GM12878 (cell line): ENCODE data around the gene CCR1. TPM values are rescaled to one million over a fixed set of nuclear protein-coding genes. Genes with fewer than 3 reads are reported as not detected.

ENCODE experiments used
- ATAC-seq: fragments of 200-7000 bp; cut with Tn5 transposase; 3 replicates; pipeline ENCODE4 v1.9.1; 2020; ENCODE audit warnings: mild to moderate bottlenecking, moderate library complexity
- BruUV-seq: library from RNA; stranded (reverse); fragments of 400-500 nt; replicated peaks from 2 replicates; lab custom pipeline; 2021; lab: Mats Ljungman, UMichigan
- CTCF ChIA-PET: fragments of 300-600 bp; sonication (Branson Sonifier 250); formaldehyde crosslinking; extraction: SDS; loops from one replicate; lab custom pipeline; 2021; ENCODE audit warnings: inconsistent platforms; lab: Yijun Ruan, JAX
- POLR2A ChIA-PET: fragments of 350-600 bp; formaldehyde crosslinking; extraction: SDS; loops from one replicate; lab custom pipeline; 2021; ENCODE audit warnings: inconsistent platforms; lab: Charles Lee
- RAD21 ChIA-PET: fragments of 300-600 bp; sonication (Branson Sonifier 250); formaldehyde crosslinking; loops from one replicate; lab custom pipeline; 2023; ENCODE audit warnings: antibody characterized with exemption; ENCODE audit not compliant: unreplicated experiment; lab: Charles Lee
- SMC1A ChIA-PET: fragments of 300-600 bp; sonication (Branson Sonifier 250); formaldehyde crosslinking; loops from one replicate; lab custom pipeline; 2023; ENCODE audit not compliant: unreplicated experiment, uncharacterized antibody; lab: Charles Lee
- DNase-seq: peaks from one replicate; pipeline ENCODE4 v3.0.0-alpha.2; 2011; ENCODE audit warnings: low read depth, low spot score
- FAIRE-seq: peaks from 3 replicates; lab custom pipeline; 2011; peaks lifted over from hg19 to GRCh38; lab: Jason Lieb, UNC
- H2AFZ ChIP-seq: 2 replicates; pipeline ENCODE4 v1.6.0; 2011; ENCODE audit warnings: low read depth, low read length, control low read depth; ENCODE audit not compliant: control insufficient read depth
- H3K27ac ChIP-seq: 2 replicates; pipeline ENCODE4 v1.5.1; 2011; ENCODE audit warnings: control low read depth; ENCODE audit not compliant: control insufficient read depth, insufficient read depth
- H3K27me3 ChIP-seq, 2 experiments: replicated peaks in 1 of 2; 2 replicates each; pipeline versions ENCODE4 v1.6.0 to v1.6.1; 2011; ENCODE audit warnings: low read length in 1 of 2; ENCODE audit not compliant: control insufficient read depth in 2 of 2, insufficient read depth in 2 of 2
- H3K36me3 ChIP-seq, 2 experiments: 2 replicates each; pipeline ENCODE4 v1.5.1; 2011; ENCODE audit warnings: low read length in 1 of 2; ENCODE audit not compliant: control insufficient read depth in 2 of 2, insufficient read depth in 2 of 2
- H3K4me1 ChIP-seq: 2 replicates; pipeline ENCODE4 v1.6.1; 2011; ENCODE audit warnings: mild to moderate bottlenecking, low read length, moderate library complexity, mixed read lengths; ENCODE audit not compliant: control insufficient read depth, insufficient read depth
- H3K4me2 ChIP-seq: 2 replicates; pipeline ENCODE4 v1.6.0; 2011; ENCODE audit warnings: control low read depth; ENCODE audit not compliant: control insufficient read depth, insufficient read depth
- H3K4me3 ChIP-seq: fragments of 200-600 bp; sonication (generic); 2 replicates; pipeline ENCODE4 v1.5.1; 2016
- H3K79me2 ChIP-seq: 2 replicates; pipeline ENCODE4 v1.6.0; 2011; ENCODE audit warnings: low read length; ENCODE audit not compliant: control insufficient read depth, insufficient read depth
- H3K9ac ChIP-seq: 2 replicates; pipeline ENCODE4 v1.8.0; 2011; ENCODE audit warnings: low read length, control low read depth, mixed read lengths; ENCODE audit not compliant: control insufficient read depth, insufficient read depth
- H3K9me3 ChIP-seq: replicated peaks from 3 replicates; pipeline ENCODE4 v1.5.1; 2011; ENCODE audit warnings: mild to moderate bottlenecking, low read length; ENCODE audit not compliant: control insufficient read depth, insufficient read depth
- H4K20me1 ChIP-seq: 2 replicates; pipeline ENCODE4 v1.6.0; 2011; ENCODE audit not compliant: control insufficient read depth, insufficient read depth
- CHD4 ChIP-seq: fragments of 200-600 bp; sonication (generic); IDR thresholded peaks from 2 replicates; pipeline ENCODE4 v1.6.1; 2016; ENCODE audit warnings: mild to moderate bottlenecking
- E4F1 ChIP-seq: fragments of 450-650 bp; IDR thresholded peaks from 2 replicates; pipeline ENCODE4 v1.6.1; 2018; ENCODE audit warnings: borderline replicate concordance, mild to moderate bottlenecking; ENCODE audit not compliant: partially characterized antibody
- GABPA ChIP-seq: IDR thresholded peaks from 2 replicates; pipeline ENCODE4 v1.6.1; 2014; ENCODE audit warnings: antibody characterized with exemption, low read depth, mild to moderate bottlenecking, inconsistent platforms
- STAT1 ChIP-seq: fragments of 450-650 bp; conservative IDR thresholded peaks from 2 replicates; pipeline ENCODE4 v1.6.1; 2014; ENCODE audit warnings: antibody characterized with exemption, mild to moderate bottlenecking
- ZNF24 ChIP-seq: fragments of 450-650 bp; IDR thresholded peaks from 2 replicates; pipeline ENCODE4 v1.6.1; 2017; ENCODE audit warnings: antibody characterized with exemption, mild to moderate bottlenecking
- ZNF274 ChIP-seq: IDR thresholded peaks from one replicate; pipeline ENCODE4 v1.8.0; 2011; ENCODE audit not compliant: insufficient read length, insufficient read depth
- ZSCAN29 ChIP-seq: fragments of 450-650 bp; IDR thresholded peaks from 2 replicates; pipeline ENCODE4 v1.6.1; 2017; ENCODE audit warnings: mild to moderate bottlenecking, moderate library complexity
- WGBS: methylation state at CpG from one replicate; pipeline ENCODE4 v1.1.6; 2016; ENCODE audit warnings: low lambda C conversion rate; ENCODE audit not compliant: insufficient replicate concordance, insufficient coverage; ENCODE audit errors: missing lambda C conversion rate; 5-methylcytosine and 5-hydroxymethylcytosine counted together
- in situ Hi-C: fragments of 300-500 bp; cut with MboI; formaldehyde crosslinking; loops from 9 replicates; pipeline ENCODE4 v1.14.3; 2018; ENCODE audit warnings: mixed read lengths
- intact Hi-C: fragments of 100-400 bp; cut with micrococcal nuclease; formaldehyde crosslinking; loops from one replicate; pipeline ENCODE4 v1.14.2; 2022; ENCODE audit not compliant: unreplicated experiment
- polyA plus RNA-seq, 11 experiments: library from polyadenylated mRNA; depleted of rRNA in 4 of 11; unstranded in 6 of 11; stranded (reverse) in 5 of 11; fragments of >200 nt; fragmentation: Nextera tagmentation in 4 of 11; fragmentation: Illumina TruSeq in 1 of 11; extraction: Ambion mirVana in 4 of 11; extraction: Trizol in 1 of 11; gene quantifications; 1 replicate in 1 of 11; 2 replicates in 10 of 11; pipeline versions ENCODE4 v1.2.1 to v1.2.3, GENCODE V29; 2011 to 2016; ENCODE audit warnings: inconsistent platforms in 2 of 11, missing spikeins in 2 of 11, low read depth in 1 of 11
- total RNA-seq, 4 experiments: library from RNA; depleted of rRNA in 3 of 4; stranded (reverse); fragments of >200 nt in 3 of 4; fragmentation: Illumina TruSeq in 1 of 4; extraction: Trizol in 1 of 4; gene quantifications; 2 replicates each; pipeline versions ENCODE4 v1.2.1 to v1.2.3, GENCODE V29; 2013 to 2021

Gene CCR1
- total and polyA plus RNA-seq, 10 of the 15 experiments (the other 5 are each of a cell fraction or from before 2014, with no cell fraction given) = 2.3 to 11.0 (median 7.8) TPM

- intact Hi-C loops (no loop called here), in situ Hi-C loops (no loop called here)
- no peak overlapping the region for H3K4me3 ChIP-seq
- H3K79me2 ChIP-seq = no peaks in the 10 kb centered on the region
- ATAC-seq (no peak), DNase-seq (no peak), FAIRE-seq (peak; percentile 35)
- H2AFZ ChIP-seq = no peak overlapping the region
- no peak for TF ChIP-seq STAT1
- no peak for TF ChIP-seq CHD4
- no peak for TF ChIP-seq GABPA
- TF ChIP-seq ZNF24 = no peak
- TF ChIP-seq ZSCAN29 = no peak
- TF ChIP-seq ZNF274 = no peak
- TF ChIP-seq E4F1 = no peak
- H3K9me3 ChIP-seq = peaks cover 2% of the 10 kb centered on the region; the same call in 2 of the 3 replicates
- ChIA-PET CTCF (no interaction called here), POLR2A (interaction anchor here (0.9 kb wide), 1 partner anchor 13 kb away, joined by 3 read pairs; no protein-coding TSS in a partner anchor), RAD21 (no interaction called here), SMC1A (interaction anchor here (0.7 kb wide), 1 partner anchor 39 kb away, joined by 3 read pairs; no protein-coding TSS in a partner anchor)
- H4K20me1 ChIP-seq = no peaks in the 10 kb centered on the region
- no peaks in the 10 kb centered on the region for H3K4me1 ChIP-seq
- no peaks in the 10 kb centered on the region for H3K27me3 ChIP-seq
- no TSS peak for BruUV-seq
- H3K9ac ChIP-seq = no peak overlapping the region
- H3K4me2 ChIP-seq = no peak overlapping the region
- 27% methylated on average over 2 of the region's 2 CpGs for WGBS
- no peaks in the 10 kb centered on the region for H3K36me3 ChIP-seq
- H3K27ac ChIP-seq = no peak overlapping the region
These were observed 39.3 kb downstream of the CCR1 start for GRCh38 chr3:46168583-46169345.
